Measurements from ENCODE around the gene RCBTB2.

The RCBTB2 gene

GRCh38 chr13:48496271-48497161, 36.4 kb downstream of the RCBTB2 start:
- no peak for DNase-seq

- no peak for DNase-seq
Measured at GRCh38 chr13:48494874-48495273, 38.0 kb downstream of the RCBTB2 start.

GRCh38 chr13:48493851-48494250, 39.0 kb downstream of the RCBTB2 start:
- DNase-seq = no peak

GRCh38 chr13:48493066-48493765, 39.7 kb downstream of the RCBTB2 start:
- peak in 2 of 56 donors; percentile 16 to 20 for DNase-seq

- DNase-seq = peak in 29 of 56 donors; percentile 17 to 66 (median 39)
Measured at GRCh38 chr13:48492470-48493065, 40.3 kb downstream of the RCBTB2 start.

- DNase-seq = no peak
Measured at GRCh38 chr13:48492096-48492440, 40.8 kb downstream of the RCBTB2 start.

GRCh38 chr13:48491423-48492095, 41.3 kb downstream of the RCBTB2 start:
- no peak for DNase-seq

GRCh38 chr13:48490241-48490640, 42.6 kb downstream of the RCBTB2 start:
- DNase-seq = no peak

GRCh38 chr13:48489666-48490065, 43.2 kb downstream of the RCBTB2 start:
- no peak for DNase-seq

GRCh38 chr13:48488995-48489394, 43.9 kb downstream of the RCBTB2 start:
- DNase-seq = no peak

- no peak for DNase-seq
Measured at GRCh38 chr13:48487968-48488367, 44.9 kb downstream of the RCBTB2 start.

GRCh38 chr13:48486836-48487235, 46.0 kb downstream of the RCBTB2 start:
- no peak for DNase-seq

- DNase-seq = no peak
Measured at GRCh38 chr13:48486362-48486761, 46.5 kb downstream of the RCBTB2 start.

- DNase-seq = no peak
Measured at GRCh38 chr13:48485432-48485831, 47.4 kb downstream of the RCBTB2 start.

- DNase-seq = no peak
Measured at GRCh38 chr13:48483575-48483974, 49.3 kb downstream of the RCBTB2 start.

GRCh38 chr13:48478391-48478790, 54.5 kb downstream of the RCBTB2 start:
- no peak for DNase-seq

GRCh38 chr13:48477191-48477855, 55.6 kb downstream of the RCBTB2 start:
- no peak for DNase-seq

- no peak for DNase-seq
Measured at GRCh38 chr13:48476686-48477085, 56.2 kb downstream of the RCBTB2 start.

- DNase-seq = peak in 1 of 56 donors; percentile 9
Measured at GRCh38 chr13:48476215-48476614, 56.7 kb downstream of the RCBTB2 start.

GRCh38 chr13:48475230-48475629, 57.6 kb downstream of the RCBTB2 start:
- DNase-seq = no peak

- no peak for DNase-seq
Measured at GRCh38 chr13:48457578-48458242, 75.2 kb downstream of the RCBTB2 start.
